HCT116 (cell line): ENCODE measurements around the gene ACP1. TPM values are rescaled to one million over a fixed set of nuclear protein-coding genes. Genes with fewer than 3 reads are reported as not detected.

Experiments used
- ATAC-seq: fragments of 200-7000 bp; cut with Tn5 transposase; 2 replicates; pipeline ENCODE4 v1.9.1; 2020; ENCODE audit warnings: mild to moderate bottlenecking, moderate library complexity
- BruUV-seq: library from RNA; stranded (reverse); fragments of 400-500 nt; replicated peaks from 2 replicates; lab custom pipeline; 2021; lab: Mats Ljungman, UMichigan
- CTCF ChIA-PET: fragments of 300-600 bp; sonication (Branson Sonifier 250); formaldehyde crosslinking; loops from one replicate; lab custom pipeline; 2021; ENCODE audit warnings: antibody characterized with exemption; lab: Charles Lee
- POLR2A ChIA-PET: fragments of 300-600, 350-600 bp; sonication (Branson Sonifier 250); formaldehyde crosslinking; loops from one replicate; lab custom pipeline; 2021; ENCODE audit warnings: antibody characterized with exemption; lab: Charles Lee
- RAD21 ChIA-PET, 2 experiments: fragments of 300-600 bp; sonication (Branson Sonifier 250); formaldehyde crosslinking; loops; one replicate each; lab custom pipeline; 2023; ENCODE audit warnings: low total read pairs in 2 of 2; ENCODE audit not compliant: uncharacterized antibody in 2 of 2, unreplicated experiment in 2 of 2, low non-redundant PET in 1 of 2; lab: Charles Lee
- DNase-seq: peaks from one replicate; pipeline ENCODE4 v3.0.0-alpha.2; 2010; ENCODE audit warnings: low read depth, low spot score
- H2AFZ ChIP-seq: fragments of 200-600 bp; shearing (Covaris generic), sonication (generic); 2 replicates; pipeline ENCODE4 v1.6.1; 2017; ENCODE audit warnings: low read depth, mixed run types, mixed read lengths, antibody characterized with exemption, low read length; ENCODE audit not compliant: poor library complexity, severe bottlenecking
- H3K27ac ChIP-seq: 2 replicates; pipeline ENCODE4 v1.5.1; 2012; ENCODE audit warnings: low read depth, low read length
- H3K27me3 ChIP-seq: fragments of 200-600 bp; sonication (generic); 2 replicates; pipeline ENCODE4 v1.6.1; 2016; ENCODE audit warnings: mixed run types, low read length, mixed read lengths; ENCODE audit not compliant: insufficient read depth
- H3K36me3 ChIP-seq, 2 experiments: fragments of 200-500 bp in 1 of 2; fragments of 200-600 bp in 1 of 2; sonication (Bioruptor generic) in 1 of 2; sonication (generic) in 1 of 2; 2 replicates each; pipeline versions ENCODE4 v1.5.1 to v1.6.1; 2014 to 2016; ENCODE audit warnings: low read length in 2 of 2, inconsistent platforms in 1 of 2, mixed read lengths in 1 of 2, mixed run types in 1 of 2; ENCODE audit not compliant: insufficient read depth in 2 of 2, control insufficient read depth in 1 of 2
- H3K4me1 ChIP-seq, 2 experiments: fragments of 200-600 bp in 1 of 2; sonication (generic) in 1 of 2; 2 replicates each; pipeline versions ENCODE4 v1.5.1 to v1.6.1; 2012 to 2017; ENCODE audit warnings: low read length in 2 of 2, inconsistent platforms in 1 of 2, mild to moderate bottlenecking in 1 of 2, mixed read lengths in 1 of 2, mixed run types in 1 of 2, moderate library complexity in 1 of 2; ENCODE audit not compliant: insufficient read depth in 2 of 2, control insufficient read depth in 1 of 2
- H3K4me2 ChIP-seq: fragments of 200-600 bp; sonication (generic); 2 replicates; pipeline ENCODE4 v1.6.1; 2017; ENCODE audit warnings: mixed run types, low read length, mixed read lengths
- H3K4me3 ChIP-seq, 2 experiments: fragments of 200-600 bp in 1 of 2; sonication (generic) in 1 of 2; replicated peaks in 1 of 2; 2 replicates each; pipeline ENCODE4 v1.5.1; 2011 to 2016; ENCODE audit warnings: low read length in 2 of 2, control low read depth in 1 of 2, low read depth in 1 of 2, mild to moderate bottlenecking in 1 of 2, mixed read lengths in 1 of 2, mixed run types in 1 of 2
- H3K79me2 ChIP-seq: fragments of 200-600 bp; sonication (generic); 2 replicates; pipeline ENCODE4 v1.6.1; 2017; ENCODE audit warnings: mild to moderate bottlenecking, mixed run types, low read length, moderate library complexity, mixed read lengths; ENCODE audit not compliant: insufficient read depth
- H3K9ac ChIP-seq: fragments of 200-600 bp; sonication (generic); 2 replicates; pipeline ENCODE4 v1.6.1; 2016; ENCODE audit warnings: low read length, mixed read lengths
- H3K9me2 ChIP-seq: fragments of 200-600 bp; sonication (generic), shearing (Covaris generic); 2 replicates; pipeline ENCODE4 v1.6.1; 2017; ENCODE audit warnings: mixed run types, mild to moderate bottlenecking, moderate library complexity; ENCODE audit not compliant: insufficient read depth
- H3K9me3 ChIP-seq, 2 experiments: fragments of 200-500 bp in 1 of 2; fragments of 200-600 bp in 1 of 2; sonication (Bioruptor generic) in 1 of 2; sonication (generic) in 1 of 2; 2 replicates each; pipeline ENCODE4 v1.6.1; 2014 to 2017; ENCODE audit warnings: low read length in 2 of 2, mixed read lengths in 2 of 2, inconsistent platforms in 1 of 2, low read depth in 1 of 2, mild to moderate bottlenecking in 1 of 2, mixed run types in 1 of 2, moderate library complexity in 1 of 2; ENCODE audit not compliant: control insufficient read depth in 1 of 2, insufficient read depth in 1 of 2
- H4K20me1 ChIP-seq: fragments of 200-600 bp; sonication (generic), shearing (Covaris generic); 2 replicates; pipeline ENCODE4 v1.6.1; 2017; ENCODE audit warnings: mixed run types, mild to moderate bottlenecking, moderate library complexity; ENCODE audit not compliant: insufficient read depth
- CBX3 ChIP-seq: IDR thresholded peaks from 2 replicates; pipeline ENCODE4 v1.6.1; 2012; ENCODE audit warnings: low read depth
- CEBPB ChIP-seq: IDR thresholded peaks from 2 replicates; pipeline ENCODE4 v1.6.1; 2012; ENCODE audit warnings: low read depth
- EGR1 ChIP-seq: IDR thresholded peaks from 2 replicates; pipeline ENCODE4 v1.6.1; 2012; ENCODE audit warnings: low read depth
- ELF1 ChIP-seq: IDR thresholded peaks from 2 replicates; pipeline ENCODE4 v1.6.1; 2012; ENCODE audit warnings: low read depth, borderline replicate concordance
- EZH2 ChIP-seq: fragments of 200-600 bp; sonication (generic); IDR thresholded peaks from 2 replicates; pipeline ENCODE4 v1.6.1; 2017; ENCODE audit warnings: antibody characterized with exemption, mixed run types
- FOSL1 ChIP-seq: IDR thresholded peaks from 2 replicates; pipeline ENCODE4 v1.6.1; 2012; ENCODE audit warnings: low read depth
- MAX ChIP-seq: IDR thresholded peaks from 2 replicates; pipeline ENCODE4 v1.6.1; 2012
- SRF ChIP-seq: IDR thresholded peaks from 2 replicates; pipeline ENCODE4 v1.6.1; 2012; ENCODE audit warnings: low read depth
- TCF7L2 ChIP-seq: IDR thresholded peaks from 2 replicates; pipeline ENCODE4 v1.7.0; 2011; ENCODE audit warnings: borderline replicate concordance, inconsistent platforms; ENCODE audit not compliant: insufficient read depth, insufficient read length; ENCODE audit errors: extremely low read depth
- YY1 ChIP-seq: IDR thresholded peaks from 2 replicates; pipeline ENCODE4 v1.6.1; 2011; ENCODE audit warnings: low read length, low read depth, moderate library complexity, mild to moderate bottlenecking; ENCODE audit not compliant: insufficient replicate concordance; ENCODE audit errors: extremely low read depth
- ZBTB33 ChIP-seq: IDR thresholded peaks from 2 replicates; pipeline ENCODE4 v1.6.1; 2011; ENCODE audit warnings: mild to moderate bottlenecking, low read length, moderate library complexity; ENCODE audit not compliant: insufficient replicate concordance; ENCODE audit errors: extremely low read depth
- intact Hi-C: fragments of 100-400 bp; cut with micrococcal nuclease; formaldehyde crosslinking; loops from 2 replicates; pipeline ENCODE4 v1.10.0; 2022
- total RNA-seq: library from RNA; stranded (reverse); gene quantifications from one replicate; pipeline ENCODE4 v1.2.1, GENCODE V29; 2021; ENCODE audit not compliant: unreplicated experiment

The ACP1 gene
- total RNA-seq, 1 experiment from 2014 or later: 113 TPM

- Histone ChIP-seq H2AFZ (no peak overlapping the region), H3K9me2 (no peaks in the 10 kb centered on the region), H3K9me3 (no peaks in the 10 kb centered on the region), H3K9ac (no peak overlapping the region), H3K4me1 (no peaks in the 10 kb centered on the region), H3K27ac (no peak overlapping the region), H3K4me3 (no peak overlapping the region), H3K27me3 (no peaks in the 10 kb centered on the region), H3K4me2 (no peak overlapping the region), H4K20me1 (peaks cover 12% of the 10 kb centered on the region; the same call in 1 of the 2 replicates), H3K36me3 (peaks cover 42 to 52% of the 10 kb centered on the region in 2 experiments), H3K79me2 (peaks cover 57% of the 10 kb centered on the region)
- intact Hi-C loops: no loop called here
- BruUV-seq: no TSS peak
- CTCF ChIA-PET: no interaction called here
- POLR2A ChIA-PET: no interaction called here
- TF ChIP-seq CEBPB (no peak), TCF7L2 (no peak), CBX3 (no peak), EZH2 (no peak), FOSL1 (no peak), ZBTB33 (no peak), MAX (no peak), ELF1 (no peak), EGR1 (no peak), SRF (no peak), YY1 (no peak)
- RAD21 ChIA-PET: no interaction called here
- ATAC-seq (no peak), DNase-seq (no peak)
Measured at GRCh38 chr2:279366-279765, 14.6 kb downstream of the ACP1 start.
